ENCODE measurements around the gene MMEL1. TPM values are rescaled to one million over a fixed set of nuclear protein-coding genes. Genes with fewer than 3 reads are reported as not detected.
A peak's percentile ranks its signal among the peaks of the same experiment; 100 is the strongest.
"Not testable (repeated sequence)": the region's sequence is repeated elsewhere in the genome, so short reads cannot be mapped to it uniquely, and the experiment has no call there.

The MMEL1 gene
- total and polyA plus RNA-seq, 11 donors = 0.30 to 2.6 (median 0.97) TPM; not detected in 5

DNA sequence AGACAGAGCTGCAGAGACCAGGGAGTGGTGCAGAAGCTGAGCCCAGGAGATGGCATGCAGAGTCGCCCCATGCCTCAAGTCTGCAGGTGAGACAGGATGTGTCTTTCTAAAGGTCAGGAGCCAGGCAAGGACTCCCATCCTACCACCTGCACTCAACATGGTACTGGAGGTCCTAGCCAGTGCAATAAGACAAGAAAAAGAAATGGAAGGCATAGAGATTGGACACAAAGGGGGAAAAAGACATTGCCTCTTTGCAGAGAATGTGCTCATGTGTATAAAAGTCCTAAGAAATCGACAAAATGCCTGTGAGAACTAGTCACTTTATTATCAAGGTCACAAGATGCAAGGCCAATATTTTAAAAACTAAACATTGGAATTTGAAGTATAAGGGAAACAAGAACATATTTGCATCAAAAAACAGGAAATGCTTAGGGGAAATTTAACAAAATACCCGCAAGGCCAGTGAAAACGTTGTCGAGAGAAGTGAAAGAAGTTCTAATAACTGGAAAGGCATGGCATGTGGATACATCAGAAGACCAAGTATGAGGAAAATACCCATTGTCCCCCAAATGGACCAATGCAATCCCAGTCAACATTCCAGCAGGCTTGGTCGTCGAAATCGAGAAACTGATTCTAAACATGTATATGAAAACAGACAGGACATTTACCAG is 59.4 kb downstream of the MMEL1 start:
- Histone ChIP-seq H3K36me3 (no peaks in the 10 kb centered on the region), H3K4me3 (no peak overlapping the region), H3K27ac (no peak overlapping the region), H3K27me3 (no peaks in the 10 kb centered on the region), H3K4me1 (peaks cover 0 to 28% (median 17%) of the 10 kb centered on the region in 12 donors), H3K9me3 (peaks cover 0 to 12% (median 3%) of the 10 kb centered on the region in 12 donors)
- WGBS, 4 donors = 86 to 89% (median 88%) methylated on average over 8 of the region's 8 CpGs
- ATAC-seq (no peak), DNase-seq (no peak)
- intact Hi-C loops (cut with DNase I) = no loop called here
- TF ChIP-seq, protein P1, sequence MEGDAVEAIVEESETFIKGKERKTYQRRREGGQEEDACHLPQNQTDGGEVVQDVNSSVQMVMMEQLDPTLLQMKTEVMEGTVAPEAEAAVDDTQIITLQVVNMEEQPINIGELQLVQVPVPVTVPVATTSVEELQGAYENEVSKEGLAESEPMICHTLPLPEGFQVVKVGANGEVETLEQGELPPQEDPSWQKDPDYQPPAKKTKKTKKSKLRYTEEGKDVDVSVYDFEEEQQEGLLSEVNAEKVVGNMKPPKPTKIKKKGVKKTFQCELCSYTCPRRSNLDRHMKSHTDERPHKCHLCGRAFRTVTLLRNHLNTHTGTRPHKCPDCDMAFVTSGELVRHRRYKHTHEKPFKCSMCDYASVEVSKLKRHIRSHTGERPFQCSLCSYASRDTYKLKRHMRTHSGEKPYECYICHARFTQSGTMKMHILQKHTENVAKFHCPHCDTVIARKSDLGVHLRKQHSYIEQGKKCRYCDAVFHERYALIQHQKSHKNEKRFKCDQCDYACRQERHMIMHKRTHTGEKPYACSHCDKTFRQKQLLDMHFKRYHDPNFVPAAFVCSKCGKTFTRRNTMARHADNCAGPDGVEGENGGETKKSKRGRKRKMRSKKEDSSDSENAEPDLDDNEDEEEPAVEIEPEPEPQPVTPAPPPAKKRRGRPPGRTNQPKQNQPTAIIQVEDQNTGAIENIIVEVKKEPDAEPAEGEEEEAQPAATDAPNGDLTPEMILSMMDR (IDR thresholded peaks at IDR 0.05) = no peak
- TF ChIP-seq POLR2A (IDR thresholded peaks at IDR 0.05) = no peak

DNA sequence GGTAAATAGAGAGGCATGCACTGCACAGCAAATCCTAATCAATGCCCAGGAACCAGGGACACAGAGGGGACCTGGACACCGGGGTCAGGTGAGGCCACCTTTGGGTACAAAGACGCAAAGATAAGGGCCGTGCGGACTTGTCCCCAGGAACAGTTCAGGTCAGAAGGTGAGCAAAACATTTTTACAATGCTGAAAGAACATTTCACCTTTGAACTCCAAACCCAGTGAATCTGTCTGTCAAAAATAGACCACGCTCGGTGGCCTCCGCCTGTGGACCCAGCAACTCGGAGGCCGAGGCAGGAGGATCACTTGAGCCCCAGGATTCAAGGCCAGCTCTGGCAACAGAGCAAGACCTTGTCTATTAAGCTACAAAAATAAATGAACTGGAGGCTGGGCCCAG is 61.5 kb downstream of the MMEL1 start:
- peaks cover 0 to 12% (median 3%) of the 10 kb centered on the region in 12 donors for H3K9me3 ChIP-seq
- peaks cover 0 to 11% (median 0%) of the 10 kb centered on the region in 9 donors for H3K27me3 ChIP-seq
- 93 to 98% (median 93%) methylated on average over 9 of the region's 9 CpGs for WGBS, 4 donors
- intact Hi-C loops (cut with DNase I) = no loop called here
- H3K4me1 ChIP-seq = peaks cover 0 to 9% (median 8%) of the 10 kb centered on the region in 12 donors
- H3K36me3 ChIP-seq = no peaks in the 10 kb centered on the region
- no peak for ATAC-seq
- no peak for TF ChIP-seq POLR2A (IDR thresholded peaks at IDR 0.05)
- H3K27ac ChIP-seq = no peak overlapping the region
- no peak overlapping the region for H3K4me3 ChIP-seq
- DNase-seq = no peak

DNA sequence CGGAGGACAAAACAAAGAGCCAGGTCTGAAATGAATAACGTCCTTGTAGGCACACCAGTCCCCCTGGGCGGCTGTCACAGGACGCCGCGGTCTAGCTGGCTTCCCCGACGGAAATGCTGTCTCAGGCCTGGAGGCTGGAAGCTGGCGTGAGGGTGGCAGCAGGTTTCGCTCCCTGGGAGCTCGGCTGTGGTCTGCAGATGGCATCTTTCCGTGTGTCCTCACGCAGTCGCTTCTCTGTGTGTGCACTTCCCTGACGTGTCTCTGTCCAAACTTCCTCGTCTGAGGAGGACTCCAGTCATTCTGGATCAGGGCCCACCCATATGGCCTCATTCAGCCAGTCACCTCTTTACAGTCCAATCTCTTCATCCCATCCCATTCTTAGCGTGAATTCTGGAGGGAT is 62.5 kb downstream of the MMEL1 start:
- TF ChIP-seq, protein P1 (IDR thresholded peaks at IDR 0.05) = no peak
- no peak for TF ChIP-seq POLR2A (IDR thresholded peaks at IDR 0.05)
- ATAC-seq (no peak), DNase-seq (no peak)
- Histone ChIP-seq H3K36me3 (no peaks in the 10 kb centered on the region), H3K27me3 (peaks cover 0 to 13% (median 0%) of the 10 kb centered on the region in 9 donors), H3K4me3 (no peak overlapping the region), H3K27ac (no peak overlapping the region), H3K9me3 (peaks cover 0 to 12% (median 3%) of the 10 kb centered on the region in 12 donors), H3K4me1 (no peaks in the 10 kb centered on the region)
- 76 to 89% (median 87%) methylated on average over 16 to 17 of the region's 17 CpGs for WGBS, 4 donors
- intact Hi-C loops (cut with DNase I) = no loop called here

DNA sequence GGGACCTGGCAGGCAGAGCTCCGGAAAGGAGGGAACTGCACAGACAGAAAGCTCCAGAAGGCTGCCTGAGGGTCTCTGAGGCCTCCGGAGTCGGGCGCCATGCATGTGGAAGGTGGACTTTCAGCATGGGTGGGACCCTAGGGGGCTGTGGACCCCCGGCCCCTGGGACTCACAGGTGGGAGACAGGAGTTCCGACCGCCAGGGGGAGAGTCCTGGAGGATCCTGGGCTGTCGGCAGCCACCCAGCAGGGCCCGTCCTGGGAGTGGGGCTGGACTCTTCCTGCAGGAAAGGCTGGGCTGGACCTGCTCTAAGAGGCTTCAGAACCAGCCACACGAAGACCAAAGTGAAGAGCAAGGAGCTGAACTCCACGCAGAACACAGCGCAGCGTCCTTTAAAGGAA is 63.1 kb downstream of the MMEL1 start:
- H3K4me3 ChIP-seq; H3K27ac ChIP-seq; H3K36me3 ChIP-seq; H3K4me1 ChIP-seq; intact Hi-C loops (cut with DNase I): not testable (repeated sequence)
- DNase-seq (peak in 1 of 5 donors; percentile 5), ATAC-seq (peak in 1 of 4 donors; percentile 60)
- H3K9me3 ChIP-seq = peaks cover 0 to 12% (median 3%) of the 10 kb centered on the region in 12 donors
- H3K27me3 ChIP-seq = peaks cover 0 to 13% (median 0%) of the 10 kb centered on the region in 9 donors
- WGBS, 4 donors = 76 to 88% (median 77%) methylated on average over 13 of the region's 13 CpGs

DNA sequence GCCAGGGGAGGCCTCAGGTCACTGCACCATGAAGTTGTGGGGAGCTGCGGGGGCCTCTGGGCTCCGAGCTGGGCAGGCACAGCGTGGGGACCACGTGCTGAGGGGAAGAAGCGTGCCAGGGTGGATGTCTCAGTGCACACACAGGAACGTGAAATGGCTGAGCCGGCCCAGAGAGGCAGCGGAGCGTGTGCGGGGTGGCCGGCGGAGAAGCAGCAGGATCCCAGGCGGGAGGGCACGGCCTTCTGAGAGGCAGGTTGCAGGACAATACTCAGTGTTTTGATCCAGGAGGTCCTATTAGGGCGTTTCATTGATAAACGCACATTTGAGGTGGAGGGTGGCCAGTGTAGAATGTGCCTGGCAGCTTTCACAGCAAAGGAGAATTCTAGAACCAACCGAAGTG is 63.8 kb downstream of the MMEL1 start:
- Histone ChIP-seq H3K27me3 (peaks cover 0 to 13% (median 0%) of the 10 kb centered on the region in 9 donors), H3K27ac (no peak overlapping the region), H3K36me3 (no peaks in the 10 kb centered on the region), H3K9me3 (peaks cover 0 to 11% (median 3%) of the 10 kb centered on the region in 12 donors), H3K4me1 (no peaks in the 10 kb centered on the region), H3K4me3 (no peak overlapping the region)
- WGBS, 4 donors = 87 to 95% (median 89%) methylated on average over 15 to 17 of the region's 17 CpGs
- ATAC-seq (no peak), DNase-seq (no peak)
- intact Hi-C loops (cut with DNase I) = no loop called here
- TF ChIP-seq POLR2A (IDR thresholded peaks at IDR 0.05) = no peak
- TF ChIP-seq, protein P1 (IDR thresholded peaks at IDR 0.05) = no peak

DNA sequence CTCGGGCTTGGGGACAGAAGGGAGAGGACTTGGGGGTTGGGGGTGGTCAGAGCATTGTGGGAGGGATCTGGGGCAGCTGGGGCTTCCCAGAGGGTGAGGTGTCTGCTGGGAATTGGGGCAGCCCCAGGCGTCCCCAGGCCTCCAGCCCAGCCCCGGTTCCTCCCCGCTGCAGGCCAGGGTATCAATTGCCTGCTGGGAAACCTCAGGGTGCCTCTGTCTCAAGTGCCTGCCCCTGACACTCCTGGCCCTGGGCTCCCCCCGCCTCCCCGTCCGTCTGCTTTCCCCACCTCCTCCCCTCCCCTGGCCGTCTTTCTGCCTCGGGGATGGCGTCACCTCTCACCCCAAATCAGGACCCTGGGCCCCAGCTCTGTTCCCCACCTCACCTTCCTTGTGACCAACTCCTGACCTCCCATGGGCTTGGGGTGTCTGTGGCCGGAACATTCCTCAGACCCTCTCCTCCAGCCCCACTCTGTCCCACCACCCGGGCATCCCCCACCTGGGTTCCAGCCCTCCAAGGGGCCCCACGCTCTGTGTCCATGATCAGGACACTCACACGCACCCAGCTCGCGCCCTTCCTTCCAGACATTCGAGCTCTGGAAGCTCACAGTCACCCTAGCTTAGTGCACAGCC is 64.5 kb downstream of the MMEL1 start:
- H3K36me3 ChIP-seq; H3K4me3 ChIP-seq; H3K27ac ChIP-seq; intact Hi-C loops (cut with DNase I); ATAC-seq; H3K4me1 ChIP-seq; H3K9me3 ChIP-seq; DNase-seq: not testable (repeated sequence)
- WGBS, 4 donors = 46 to 65% (median 57%) methylated on average over 4 to 14 of the region's 17 CpGs
- peaks cover 0 to 13% (median 0%) of the 10 kb centered on the region in 9 donors for H3K27me3 ChIP-seq

Data from heart left ventricle (tissue), 16 donors.